GM18873 (cell line): ENCODE data around the gene SORL1-AS1.

ENCODE experiments used
- ATAC-seq: cut with Tn5 transposase; IDR thresholded peaks from one replicate; pipeline ENCODE4 v1.9.1; 2021; ENCODE audit warnings: mild to moderate bottlenecking, moderate library complexity, moderate number of reproducible peaks; ENCODE audit not compliant: unreplicated experiment, low FRiP score

The SORL1-AS1 gene

GRCh38 chr11:121453589-121454299 is 977 bp upstream of the SORL1-AS1 start:
- no peak for ATAC-seq

GRCh38 chr11:121451986-121452608 is 670 bp downstream of the SORL1-AS1 start, which contains the start of gene SORL1:
SORL1 (plus strand) TSS chr11:121452314; CDS start chr11:121452332, 18 bp downstream.
- ATAC-seq: no peak

GRCh38 chr11:121451178-121451985 is 1.4 kb downstream of the SORL1-AS1 start:
- ATAC-seq: no peak

- ATAC-seq: no peak
These were observed 2.4 kb downstream of the SORL1-AS1 start for GRCh38 chr11:121450401-121450800.

- ATAC-seq: no peak
These were observed 3.1 kb downstream of the SORL1-AS1 start for GRCh38 chr11:121449626-121450025.

- ATAC-seq: no peak
These were observed 3.6 kb downstream of the SORL1-AS1 start for GRCh38 chr11:121449123-121449522.

GRCh38 chr11:121448431-121448941 is 4.3 kb downstream of the SORL1-AS1 start:
- ATAC-seq: no peak

GRCh38 chr11:121448011-121448410 is 4.8 kb downstream of the SORL1-AS1 start:
- ATAC-seq: no peak

GRCh38 chr11:121446752-121447156 is 6.0 kb downstream of the SORL1-AS1 start:
- ATAC-seq: no peak

GRCh38 chr11:121445071-121445768 is 7.5 kb downstream of the SORL1-AS1 start:
- no peak for ATAC-seq

- ATAC-seq: no peak
These were observed 8.2 kb downstream of the SORL1-AS1 start for GRCh38 chr11:121444526-121444925.

GRCh38 chr11:121443688-121444275 is 9.0 kb downstream of the SORL1-AS1 start:
- ATAC-seq: no peak

GRCh38 chr11:121441521-121441920 is 11.2 kb downstream of the SORL1-AS1 start:
- ATAC-seq: no peak

GRCh38 chr11:121439759-121440158 is 13.0 kb downstream of the SORL1-AS1 start:
- no peak for ATAC-seq

GRCh38 chr11:121439337-121439736 is 13.4 kb downstream of the SORL1-AS1 start:
- ATAC-seq: no peak

GRCh38 chr11:121437686-121438078 is 15.1 kb downstream of the SORL1-AS1 start:
- ATAC-seq: no peak

- no peak for ATAC-seq
These were observed 15.6 kb downstream of the SORL1-AS1 start for GRCh38 chr11:121437018-121437685.

- no peak for ATAC-seq
These were observed 16.9 kb downstream of the SORL1-AS1 start for GRCh38 chr11:121435551-121436511.
